Heart left ventricle (tissue), 13 donors: ENCODE data around the gene MAGEB6.
"Not testable (repeated sequence)": the region's sequence is repeated elsewhere in the genome, so short reads cannot be mapped to it uniquely, and the experiment has no call there.

Experiments used
- CTCF ChIP-seq, 12 donors: fragments of 200-600 bp; sonication (generic) in 4 of 12; IDR thresholded peaks; one replicate each; pipeline versions ENCODE4 v1.5.0 to v1.8.0; 2018 to 2022; ENCODE audit warnings: antibody characterized with exemption in 12 of 12, mild to moderate bottlenecking in 5 of 12
- POLR2A ChIP-seq, 2 donors: fragments of 450-650 bp; IDR thresholded peaks; one replicate each; pipeline ENCODE4 v1.6.1; 2017; ENCODE audit warnings: antibody characterized with exemption in 2 of 2, mild to moderate bottlenecking in 2 of 2, moderate library complexity in 2 of 2
- donor health status: ischemic (EF 13 %, LVEDD 7.1; RV severe dilation, severe dysfunction).
- donor health status: DM: no; HTN: yes; CAD: no.
- donor health status: DM: no; HTN: no; CAD: no.
- donor health status: ischemic (EF 25% LVEDD 6.9; RV normal size, moderate dysfunction).
- donor health status: ischemic (EF 25% LVEDD 5.7; RV mildly dilated, moderate dysfunction).
- donor health status: ischemic (EF 35%, LVEDD 5.7; RV mildly dilated, moderate dysfunction).
- donor health status: nonischemic (EF 11% LVEDD 7.7; RV severe dilation, severe dysfunction).
- donor health status: DM: yes; HTN: yes; CAD: no.
- donor health status: PGD.
- donor health status: ischemic (EF 29% LVEDD 5.4; RV normal size, mild dysfunction).
- donor health status: nonischemic (EF 23%, LVEDD 6.1; RV moderate dilation, normal function).

GRCh38 chrX:26204717-26205116 is 12.5 kb downstream of the MAGEB6 start:
- not testable (repeated sequence) for TF ChIP-seq POLR2A, CTCF (IDR thresholded peaks at IDR 0.05)
